ENCODE data around the gene SRSF6.

GRCh38 chr20:43492101-43492500, 34.4 kb downstream of the SRSF6 start:
- TF ChIP-seq, protein P1, sequence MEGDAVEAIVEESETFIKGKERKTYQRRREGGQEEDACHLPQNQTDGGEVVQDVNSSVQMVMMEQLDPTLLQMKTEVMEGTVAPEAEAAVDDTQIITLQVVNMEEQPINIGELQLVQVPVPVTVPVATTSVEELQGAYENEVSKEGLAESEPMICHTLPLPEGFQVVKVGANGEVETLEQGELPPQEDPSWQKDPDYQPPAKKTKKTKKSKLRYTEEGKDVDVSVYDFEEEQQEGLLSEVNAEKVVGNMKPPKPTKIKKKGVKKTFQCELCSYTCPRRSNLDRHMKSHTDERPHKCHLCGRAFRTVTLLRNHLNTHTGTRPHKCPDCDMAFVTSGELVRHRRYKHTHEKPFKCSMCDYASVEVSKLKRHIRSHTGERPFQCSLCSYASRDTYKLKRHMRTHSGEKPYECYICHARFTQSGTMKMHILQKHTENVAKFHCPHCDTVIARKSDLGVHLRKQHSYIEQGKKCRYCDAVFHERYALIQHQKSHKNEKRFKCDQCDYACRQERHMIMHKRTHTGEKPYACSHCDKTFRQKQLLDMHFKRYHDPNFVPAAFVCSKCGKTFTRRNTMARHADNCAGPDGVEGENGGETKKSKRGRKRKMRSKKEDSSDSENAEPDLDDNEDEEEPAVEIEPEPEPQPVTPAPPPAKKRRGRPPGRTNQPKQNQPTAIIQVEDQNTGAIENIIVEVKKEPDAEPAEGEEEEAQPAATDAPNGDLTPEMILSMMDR (IDR thresholded peaks at IDR 0.05): no peak
- no peak for TF ChIP-seq POLR2AphosphoS5 (IDR thresholded peaks at IDR 0.05)
- no peak for TF ChIP-seq POLR2A (IDR thresholded peaks at IDR 0.05)

Data from breast epithelium (tissue), 3 donors.